NCI-H510A (cell line): ENCODE results near the gene NUMA1.

Experiments
- DNase-seq: peaks from one replicate; lab custom pipeline; 2025; lab: John Stamatoyannopoulos, UW

NUMA1 gene

GRCh38 chr11:71955898-71956456, 124.4 kb downstream of the NUMA1 start:
- no peak for DNase-seq
